ENCODE measurements around the gene ADISSP.
A peak's percentile ranks its signal among the peaks of the same experiment; 100 is the strongest.

- TF ChIP-seq POLR2A (IDR thresholded peaks at IDR 0.05; ENCODE audit: low read depth, low read length) = peak; percentile 68
- TF ChIP-seq, protein P1, sequence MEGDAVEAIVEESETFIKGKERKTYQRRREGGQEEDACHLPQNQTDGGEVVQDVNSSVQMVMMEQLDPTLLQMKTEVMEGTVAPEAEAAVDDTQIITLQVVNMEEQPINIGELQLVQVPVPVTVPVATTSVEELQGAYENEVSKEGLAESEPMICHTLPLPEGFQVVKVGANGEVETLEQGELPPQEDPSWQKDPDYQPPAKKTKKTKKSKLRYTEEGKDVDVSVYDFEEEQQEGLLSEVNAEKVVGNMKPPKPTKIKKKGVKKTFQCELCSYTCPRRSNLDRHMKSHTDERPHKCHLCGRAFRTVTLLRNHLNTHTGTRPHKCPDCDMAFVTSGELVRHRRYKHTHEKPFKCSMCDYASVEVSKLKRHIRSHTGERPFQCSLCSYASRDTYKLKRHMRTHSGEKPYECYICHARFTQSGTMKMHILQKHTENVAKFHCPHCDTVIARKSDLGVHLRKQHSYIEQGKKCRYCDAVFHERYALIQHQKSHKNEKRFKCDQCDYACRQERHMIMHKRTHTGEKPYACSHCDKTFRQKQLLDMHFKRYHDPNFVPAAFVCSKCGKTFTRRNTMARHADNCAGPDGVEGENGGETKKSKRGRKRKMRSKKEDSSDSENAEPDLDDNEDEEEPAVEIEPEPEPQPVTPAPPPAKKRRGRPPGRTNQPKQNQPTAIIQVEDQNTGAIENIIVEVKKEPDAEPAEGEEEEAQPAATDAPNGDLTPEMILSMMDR (IDR thresholded peaks at IDR 0.05; ENCODE audit: extremely low read depth in 1 of 2, insufficient read depth in 1 of 2, low read depth in 1 of 2, low read length in 2 of 2) = peak; percentile 42 to 56
- no peak for TF ChIP-seq JUN (IDR thresholded peaks at IDR 0.05; ENCODE audit: borderline replicate concordance, insufficient read depth, insufficient read length, low read depth)
- peak; percentile 72 for TF ChIP-seq POLR2AphosphoS5 (IDR thresholded peaks at IDR 0.05; ENCODE audit: insufficient read depth, low read depth, low read length)
- TF ChIP-seq MYC (IDR thresholded peaks at IDR 0.05; ENCODE audit: low read depth, low read length) = no peak
- no peak for TF ChIP-seq EZH2 (IDR thresholded peaks at IDR 0.05; ENCODE audit: borderline replicate concordance, low read depth, low read length, severe bottlenecking)
Measured at GRCh38 chr20:3781153-3781910, 13.8 kb upstream of the ADISSP start, which contains the start of gene SPEF1.

Data from endothelial cell of umbilical vein (primary cell).